ENCODE results near the gene PTPRT. TPM values are rescaled to one million over a fixed set of nuclear protein-coding genes. Genes with fewer than 3 reads are reported as not detected.

Gene PTPRT
- total RNA-seq, 1 experiment from 2014 or later = not detected

DNA sequence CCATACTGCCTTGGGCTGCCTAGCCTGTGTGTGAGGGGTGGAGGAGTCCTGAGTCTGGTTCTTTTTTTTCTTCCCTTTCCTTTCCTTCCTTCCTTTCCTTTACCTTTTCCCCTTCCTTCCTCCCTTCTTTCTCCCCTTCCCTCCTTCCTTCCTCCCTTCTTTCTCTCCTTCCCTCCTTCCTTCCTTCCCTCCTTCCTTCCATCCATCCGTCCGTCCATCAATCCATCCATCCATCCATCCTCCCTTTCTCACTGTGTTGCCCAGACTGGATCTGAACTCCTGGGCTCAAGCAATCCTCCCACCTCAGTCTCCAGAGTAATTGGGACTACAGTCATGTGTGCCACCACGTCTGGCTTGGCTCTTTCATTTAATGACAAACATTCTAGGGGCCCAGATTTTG, 820.8 kb downstream of the PTPRT start:
- Histone ChIP-seq H3K36me3 (ENCODE audit: control insufficient read depth in 1 of 2, insufficient read depth in 2 of 2, low read length in 2 of 2) (no peaks in the 10 kb centered on the region), H3K4me1 (ENCODE audit: control insufficient read depth in 1 of 2, insufficient read depth in 2 of 2, low read length in 2 of 2) (no peaks in the 10 kb centered on the region), H3K4me3 (replicated peaks in 1 of 2; ENCODE audit: low read depth in 1 of 2, low read length in 2 of 2) (no peak overlapping the region), H3K27me3 (ENCODE audit: insufficient read depth, low read length) (no peaks in the 10 kb centered on the region), H3K4me2 (ENCODE audit: low read length) (no peak overlapping the region), H3K9ac (ENCODE audit: low read length) (no peak overlapping the region), H3K79me2 (ENCODE audit: insufficient read depth, low read length) (no peaks in the 10 kb centered on the region), H3K27ac (ENCODE audit: low read depth, low read length) (no peak overlapping the region), H3K9me3 (ENCODE audit: control insufficient read depth in 1 of 2, insufficient read depth in 1 of 2, low read depth in 1 of 2, low read length in 2 of 2) (peaks cover 10 to 25% of the 10 kb centered on the region in 2 experiments; a peak in 2 of 4 replicates), H2AFZ (ENCODE audit: low read depth, low read length, poor library complexity, severe bottlenecking) (no peak overlapping the region), H4K20me1 (ENCODE audit: insufficient read depth) (no peaks in the 10 kb centered on the region), H3K9me2 (ENCODE audit: insufficient read depth) (no peaks in the 10 kb centered on the region)
- intact Hi-C loops (cut with micrococcal nuclease) = no loop called here
- ATAC-seq = no peak
- RAD21 ChIA-PET (ENCODE audit: low non-redundant PET in 1 of 2, low total read pairs in 2 of 2, uncharacterized antibody in 2 of 2, unreplicated experiment in 2 of 2) = no interaction called here
- CTCF ChIA-PET = no interaction called here
- no peak for DNase-seq (ENCODE audit: low read depth, low spot score)
- POLR2A ChIA-PET = no interaction called here
- BruUV-seq (replicated peaks) = no TSS peak
- TF ChIP-seq MAX (IDR thresholded peaks at IDR 0.05) (no peak), TCF7L2 (IDR thresholded peaks at IDR 0.05; ENCODE audit: borderline replicate concordance, extremely low read depth, insufficient read depth, insufficient read length) (no peak), ATF3 (IDR thresholded peaks at IDR 0.05) (no peak), ELF1 (IDR thresholded peaks at IDR 0.05; ENCODE audit: borderline replicate concordance, low read depth) (no peak)

- no peaks in the 10 kb centered on the region for H3K4me1 ChIP-seq (ENCODE audit: control insufficient read depth in 1 of 2, insufficient read depth in 2 of 2, low read length in 2 of 2)
- no peaks in the 10 kb centered on the region for H3K27me3 ChIP-seq (ENCODE audit: insufficient read depth, low read length)
- H3K4me2 ChIP-seq (ENCODE audit: low read length) = no peak overlapping the region
- RAD21 ChIA-PET (ENCODE audit: low non-redundant PET in 1 of 2, low total read pairs in 2 of 2, uncharacterized antibody in 2 of 2, unreplicated experiment in 2 of 2) = no interaction called here
- no TSS peak for BruUV-seq (replicated peaks)
- H3K79me2 ChIP-seq (ENCODE audit: insufficient read depth, low read length) = no peaks in the 10 kb centered on the region
- H3K27ac ChIP-seq (ENCODE audit: low read depth, low read length) = no peak overlapping the region
- peaks cover 15 to 19% of the 10 kb centered on the region in 2 experiments; a peak in 2 of 4 replicates for H3K9me3 ChIP-seq (ENCODE audit: control insufficient read depth in 1 of 2, insufficient read depth in 1 of 2, low read depth in 1 of 2, low read length in 2 of 2)
- CTCF ChIA-PET = no interaction called here
- no peaks in the 10 kb centered on the region for H3K9me2 ChIP-seq (ENCODE audit: insufficient read depth)
- intact Hi-C loops (cut with micrococcal nuclease) = no loop called here
- no peaks in the 10 kb centered on the region for H4K20me1 ChIP-seq (ENCODE audit: insufficient read depth)
- H3K36me3 ChIP-seq (ENCODE audit: control insufficient read depth in 1 of 2, insufficient read depth in 2 of 2, low read length in 2 of 2) = no peaks in the 10 kb centered on the region
- H3K9ac ChIP-seq (ENCODE audit: low read length) = no peak overlapping the region
- DNase-seq (ENCODE audit: low read depth, low spot score) (no peak), ATAC-seq (no peak)
- H3K4me3 ChIP-seq (replicated peaks in 1 of 2; ENCODE audit: low read depth in 1 of 2, low read length in 2 of 2) = no peak overlapping the region
- H2AFZ ChIP-seq (ENCODE audit: low read depth, low read length, poor library complexity, severe bottlenecking) = no peak overlapping the region
- POLR2A ChIA-PET = no interaction called here
- TF ChIP-seq ZNF274 (IDR thresholded peaks at IDR 0.05; ENCODE audit: low read depth, low read length) (no peak), CBX3 (IDR thresholded peaks at IDR 0.05; ENCODE audit: low read depth) (no peak), POLR2A (IDR thresholded peaks at IDR 0.05; ENCODE audit: borderline replicate concordance, extremely low read depth, insufficient read depth, insufficient read length) (no peak), CTCF (IDR thresholded peaks at IDR 0.05 in 2 of 3, conservative IDR thresholded peaks at IDR 0.05 in 1 of 3; ENCODE audit: borderline replicate concordance in 1 of 3, insufficient read depth in 1 of 3, low read depth in 2 of 3, low read length in 2 of 3) (no peak), ATF3 (IDR thresholded peaks at IDR 0.05) (no peak), RAD21 (IDR thresholded peaks at IDR 0.05; ENCODE audit: low read depth) (no peak), EZH2 (IDR thresholded peaks at IDR 0.05) (no peak), EZH2phosphoT487 (IDR thresholded peaks at IDR 0.05; ENCODE audit: borderline replicate concordance) (no peak), MAX (IDR thresholded peaks at IDR 0.05) (no peak), YY1 (IDR thresholded peaks at IDR 0.05; ENCODE audit: extremely low read depth, insufficient replicate concordance, low read depth, low read length) (no peak), CEBPB (IDR thresholded peaks at IDR 0.05; ENCODE audit: low read depth) (no peak)
- TF ChIP-seq, protein P1, sequence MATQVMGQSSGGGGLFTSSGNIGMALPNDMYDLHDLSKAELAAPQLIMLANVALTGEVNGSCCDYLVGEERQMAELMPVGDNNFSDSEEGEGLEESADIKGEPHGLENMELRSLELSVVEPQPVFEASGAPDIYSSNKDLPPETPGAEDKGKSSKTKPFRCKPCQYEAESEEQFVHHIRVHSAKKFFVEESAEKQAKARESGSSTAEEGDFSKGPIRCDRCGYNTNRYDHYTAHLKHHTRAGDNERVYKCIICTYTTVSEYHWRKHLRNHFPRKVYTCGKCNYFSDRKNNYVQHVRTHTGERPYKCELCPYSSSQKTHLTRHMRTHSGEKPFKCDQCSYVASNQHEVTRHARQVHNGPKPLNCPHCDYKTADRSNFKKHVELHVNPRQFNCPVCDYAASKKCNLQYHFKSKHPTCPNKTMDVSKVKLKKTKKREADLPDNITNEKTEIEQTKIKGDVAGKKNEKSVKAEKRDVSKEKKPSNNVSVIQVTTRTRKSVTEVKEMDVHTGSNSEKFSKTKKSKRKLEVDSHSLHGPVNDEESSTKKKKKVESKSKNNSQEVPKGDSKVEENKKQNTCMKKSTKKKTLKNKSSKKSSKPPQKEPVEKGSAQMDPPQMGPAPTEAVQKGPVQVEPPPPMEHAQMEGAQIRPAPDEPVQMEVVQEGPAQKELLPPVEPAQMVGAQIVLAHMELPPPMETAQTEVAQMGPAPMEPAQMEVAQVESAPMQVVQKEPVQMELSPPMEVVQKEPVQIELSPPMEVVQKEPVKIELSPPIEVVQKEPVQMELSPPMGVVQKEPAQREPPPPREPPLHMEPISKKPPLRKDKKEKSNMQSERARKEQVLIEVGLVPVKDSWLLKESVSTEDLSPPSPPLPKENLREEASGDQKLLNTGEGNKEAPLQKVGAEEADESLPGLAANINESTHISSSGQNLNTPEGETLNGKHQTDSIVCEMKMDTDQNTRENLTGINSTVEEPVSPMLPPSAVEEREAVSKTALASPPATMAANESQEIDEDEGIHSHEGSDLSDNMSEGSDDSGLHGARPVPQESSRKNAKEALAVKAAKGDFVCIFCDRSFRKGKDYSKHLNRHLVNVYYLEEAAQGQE (IDR thresholded peaks at IDR 0.05; ENCODE audit: low read depth) = no peak
Observed at GRCh38 chr20:42366626-42367025, 823.1 kb downstream of the PTPRT start.

Data from HCT116 (cell line).